GM23248 (cell line): ENCODE results near the gene INSM1. TPM values are rescaled to one million over a fixed set of nuclear protein-coding genes. Genes with fewer than 3 reads are reported as not detected.

ENCODE experiments used
- DNase-seq: peaks from one replicate; pipeline ENCODE4 v3.0.0-alpha.2; 2015
- H2AFZ ChIP-seq: fragments of 200-600 bp; sonication (generic); 2 replicates; pipeline ENCODE4 v1.6.1; 2016; ENCODE audit warnings: antibody characterized with exemption
- H3F3A ChIP-seq: fragments of 200-600 bp; sonication (generic); 2 replicates; pipeline ENCODE4 v1.6.1; 2016; ENCODE audit warnings: mild to moderate bottlenecking, antibody characterized with exemption, mixed run types; ENCODE audit not compliant: insufficient read depth
- H3K27ac ChIP-seq: fragments of 200-600 bp; sonication (generic); 2 replicates; pipeline ENCODE4 v1.5.1; 2016; ENCODE audit warnings: mild to moderate bottlenecking
- H3K27me3 ChIP-seq: fragments of 200-600 bp; sonication (generic); replicated peaks from 2 replicates; pipeline ENCODE4 v1.6.1; 2016; ENCODE audit warnings: mild to moderate bottlenecking; ENCODE audit not compliant: insufficient read depth
- H3K36me3 ChIP-seq: fragments of 200-600 bp; sonication (generic); 2 replicates; pipeline ENCODE4 v1.6.1; 2016; ENCODE audit warnings: low read depth, mild to moderate bottlenecking
- H3K4me1 ChIP-seq: fragments of 200-600 bp; sonication (generic); 2 replicates; pipeline ENCODE4 v1.6.1; 2016; ENCODE audit warnings: mild to moderate bottlenecking; ENCODE audit not compliant: insufficient read depth
- H3K4me2 ChIP-seq: fragments of 200-600 bp; sonication (generic); one replicate; pipeline ENCODE4 v1.6.1; 2016; ENCODE audit warnings: mild to moderate bottlenecking; ENCODE audit not compliant: unreplicated experiment
- H3K4me3 ChIP-seq: fragments of 200-600 bp; sonication (generic); 2 replicates; pipeline ENCODE4 v1.5.1; 2016; ENCODE audit warnings: mild to moderate bottlenecking
- H3K79me2 ChIP-seq: fragments of 200-600 bp; sonication (generic); 2 replicates; pipeline ENCODE4 v1.6.1; 2016; ENCODE audit warnings: mild to moderate bottlenecking; ENCODE audit not compliant: insufficient read depth
- H3K9ac ChIP-seq: fragments of 200-600 bp; sonication (generic); 2 replicates; pipeline ENCODE4 v1.6.1; 2016; ENCODE audit warnings: mild to moderate bottlenecking
- H3K9me2 ChIP-seq: fragments of 200-600 bp; sonication (generic); 2 replicates; pipeline ENCODE4 v1.6.1; 2016; ENCODE audit warnings: mixed run types, mild to moderate bottlenecking, moderate library complexity; ENCODE audit not compliant: insufficient read depth
- H3K9me3 ChIP-seq: fragments of 200-600 bp; sonication (generic); one replicate; pipeline ENCODE4 v1.6.1; 2017; ENCODE audit warnings: low read depth
- H4K20me1 ChIP-seq: fragments of 200-600 bp; sonication (generic); 2 replicates; pipeline ENCODE4 v1.6.0; 2016; ENCODE audit not compliant: insufficient read depth
- EZH2 ChIP-seq: fragments of 200-600 bp; sonication (generic); IDR thresholded peaks from 2 replicates; pipeline ENCODE4 v1.6.1; 2018; ENCODE audit warnings: antibody characterized with exemption, mild to moderate bottlenecking; ENCODE audit not compliant: insufficient read depth, poor library complexity, severe bottlenecking
- EZH2phosphoT487 ChIP-seq: fragments of 200-600 bp; sonication (generic); IDR thresholded peaks from 2 replicates; pipeline ENCODE4 v1.6.1; 2018; ENCODE audit warnings: antibody characterized with exemption, moderate library complexity, mild to moderate bottlenecking, low read depth; ENCODE audit not compliant: insufficient read depth
- WGBS, 2 experiments: methylation state at CpG; one replicate each; pipeline ENCODE4 v1.1.6; 2015 to 2017; ENCODE audit warnings: low lambda C conversion rate in 2 of 2, low coverage in 1 of 2; ENCODE audit errors: missing lambda C conversion rate in 2 of 2; 5-methylcytosine and 5-hydroxymethylcytosine counted together
- in situ Hi-C: fragments of 300-500 bp; cut with MboI; formaldehyde crosslinking; loops from 2 replicates; pipeline ENCODE4 v1.15.0; 2020
- polyA plus RNA-seq: library from polyadenylated mRNA; unstranded; fragments of >200 nt; fragmentation: Nextera tagmentation; extraction: Ambion mirVana; gene quantifications from 2 replicates; pipeline ENCODE4 v1.2.1, GENCODE V29; 2016
- total RNA-seq: library from RNA; depleted of rRNA; stranded (reverse); fragments of >200 nt; shearing (Covaris generic); gene quantifications from 2 replicates; pipeline ENCODE4 v1.2.3, GENCODE V29; 2014

INSM1 gene
- total and polyA plus RNA-seq, 2 experiments from 2014 or later = not detected

GRCh38 chr20:20405623-20406022 is 37.7 kb downstream of the INSM1 start:
- 89 to 91% methylated on average over 10 of the region's 10 CpGs for WGBS, 2 experiments
- Histone ChIP-seq H3K4me1 (no peaks in the 10 kb centered on the region), H3K27me3 (no peaks in the 10 kb centered on the region), H3K4me2 (no peak overlapping the region), H2AFZ (no peak overlapping the region), H3K9me2 (no peaks in the 10 kb centered on the region), H3K9ac (no peak overlapping the region), H4K20me1 (no peaks in the 10 kb centered on the region), H3K4me3 (no peak overlapping the region), H3K36me3 (no peaks in the 10 kb centered on the region), H3K27ac (no peak overlapping the region), H3K79me2 (no peaks in the 10 kb centered on the region), H3K9me3 (no peaks in the 10 kb centered on the region), H3F3A (no peaks in the 10 kb centered on the region)
- in situ Hi-C loops = no loop called here
- no peak for DNase-seq
- TF ChIP-seq EZH2phosphoT487 (no peak), EZH2 (no peak)

DNA sequence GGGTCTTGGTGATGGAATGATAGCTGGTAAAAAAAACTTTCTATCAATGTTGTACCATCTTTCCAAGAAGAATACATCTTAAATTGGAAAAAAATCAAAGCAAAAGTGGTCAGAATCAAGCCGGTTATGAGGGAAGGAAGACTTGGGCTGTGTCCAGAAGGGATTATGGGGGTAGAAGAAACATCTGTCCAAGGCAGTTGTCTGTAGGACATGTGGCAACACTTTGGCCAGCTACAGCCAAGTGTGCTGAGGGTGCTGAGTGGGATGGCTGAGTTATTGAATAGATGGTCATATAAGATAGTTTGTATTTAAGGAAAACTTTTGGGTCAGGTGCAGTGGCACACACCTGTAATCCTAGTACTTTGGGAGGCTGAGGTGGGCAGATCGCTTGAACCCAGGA is 38.4 kb downstream of the INSM1 start:
- no peak overlapping the region for H2AFZ ChIP-seq
- no peak for DNase-seq
- H3K36me3 ChIP-seq = no peaks in the 10 kb centered on the region
- in situ Hi-C loops = no loop called here
- no peak overlapping the region for H3K27ac ChIP-seq
- no peaks in the 10 kb centered on the region for H3K79me2 ChIP-seq
- no peaks in the 10 kb centered on the region for H4K20me1 ChIP-seq
- no peaks in the 10 kb centered on the region for H3K9me2 ChIP-seq
- H3K4me1 ChIP-seq = no peaks in the 10 kb centered on the region
- no peak overlapping the region for H3K9ac ChIP-seq
- no peak overlapping the region for H3K4me2 ChIP-seq
- no peaks in the 10 kb centered on the region for H3F3A ChIP-seq
- H3K27me3 ChIP-seq = no peaks in the 10 kb centered on the region
- no peaks in the 10 kb centered on the region for H3K9me3 ChIP-seq
- no peak overlapping the region for H3K4me3 ChIP-seq
- TF ChIP-seq EZH2phosphoT487 = no peak
- no peak for TF ChIP-seq EZH2
- 92 to 94% methylated on average over 2 of the region's 2 CpGs for WGBS, 2 experiments

GRCh38 chr20:20407891-20408805 is 40.2 kb downstream of the INSM1 start:
- Histone ChIP-seq H3K27me3 (no peaks in the 10 kb centered on the region), H3K79me2 (no peaks in the 10 kb centered on the region), H2AFZ (no peak overlapping the region), H3K9me3 (no peaks in the 10 kb centered on the region), H3K4me2 (no peak overlapping the region), H3K4me3 (no peak overlapping the region), H3K27ac (no peak overlapping the region), H4K20me1 (no peaks in the 10 kb centered on the region), H3K36me3 (no peaks in the 10 kb centered on the region), H3K4me1 (no peaks in the 10 kb centered on the region), H3K9ac (no peak overlapping the region), H3F3A (no peaks in the 10 kb centered on the region), H3K9me2 (no peaks in the 10 kb centered on the region)
- DNase-seq = peak; percentile 32
- in situ Hi-C loops = no loop called here
- TF ChIP-seq EZH2 (no peak), EZH2phosphoT487 (no peak)
- WGBS, 2 experiments = 51 to 54% methylated on average over 6 of the region's 6 CpGs

- TF ChIP-seq EZH2phosphoT487 (no peak), EZH2 (no peak)
- no peak overlapping the region for H3K9ac ChIP-seq
- no peak overlapping the region for H3K4me2 ChIP-seq
- no peaks in the 10 kb centered on the region for H3K9me3 ChIP-seq
- H3K79me2 ChIP-seq = no peaks in the 10 kb centered on the region
- no peaks in the 10 kb centered on the region for H3K4me1 ChIP-seq
- H3F3A ChIP-seq = no peaks in the 10 kb centered on the region
- no peaks in the 10 kb centered on the region for H3K36me3 ChIP-seq
- no peaks in the 10 kb centered on the region for H3K27me3 ChIP-seq
- WGBS, 2 experiments = 94% methylated on average over 4 of the region's 4 CpGs
- H3K9me2 ChIP-seq = no peaks in the 10 kb centered on the region
- in situ Hi-C loops = no loop called here
- H3K4me3 ChIP-seq = no peak overlapping the region
- no peak overlapping the region for H3K27ac ChIP-seq
- DNase-seq = no peak
- no peak overlapping the region for H2AFZ ChIP-seq
- no peaks in the 10 kb centered on the region for H4K20me1 ChIP-seq
These were observed 41.4 kb downstream of the INSM1 start for GRCh38 chr20:20409331-20409730.
